Naive thymus-derived CD8-positive, alpha-beta T cell (primary cell): ENCODE measurements around the gene VKORC1. TPM values are rescaled to one million over a fixed set of nuclear protein-coding genes. Genes with fewer than 3 reads are reported as not detected.

ENCODE experiments used
- ATAC-seq, 2 donors: fragments of 150-1000 bp; cut with Tn5 transposase in 1 of 2; sonication (Bioruptor Pico), chemical (Tn5 transposase) in 1 of 2; 1 replicate in 1 of 2; 2 replicates in 1 of 2; pipeline ENCODE4 v1.10.0; 2021; ENCODE audit warnings: mild to moderate bottlenecking in 2 of 2, moderate library complexity in 2 of 2
- POLR2A ChIA-PET: fragments of 350-600 bp; sonication (Branson Sonifier 250); formaldehyde crosslinking; loops from one replicate; lab custom pipeline; 2021; ENCODE audit warnings: antibody characterized with exemption; lab: Charles Lee
- DNase-seq, 10 donors: peaks; one replicate each; pipeline versions ENCODE4 v3.0.0 to v3.0.0-alpha.2; 2020 to 2022
- H3K27ac Mint-ChIP-seq, 10 donors: one replicate each; pipeline ENCODE4 v1.8.0; 2020 to 2022; ENCODE audit warnings: mild to moderate bottlenecking in 10 of 10, mixed read lengths in 10 of 10, moderate library complexity in 4 of 10, inconsistent platforms in 1 of 10
- H3K27me3 Mint-ChIP-seq, 5 donors: one replicate each; pipeline ENCODE4 v1.8.0; 2021 to 2022; ENCODE audit warnings: mixed read lengths in 5 of 5
- H3K36me3 Mint-ChIP-seq, 3 donors: one replicate each; pipeline ENCODE4 v1.8.0; 2020 to 2022; ENCODE audit warnings: mixed read lengths in 3 of 3, mild to moderate bottlenecking in 2 of 3, inconsistent platforms in 1 of 3
- H3K4me1 Mint-ChIP-seq, 4 donors: one replicate each; pipeline ENCODE4 v1.8.0; 2021 to 2022; ENCODE audit warnings: mixed read lengths in 4 of 4
- H3K4me3 Mint-ChIP-seq, 10 donors: one replicate each; pipeline ENCODE4 v1.8.0; 2020 to 2022; ENCODE audit warnings: mild to moderate bottlenecking in 10 of 10, mixed read lengths in 10 of 10, moderate library complexity in 6 of 10, inconsistent platforms in 1 of 10
- H3K9me3 Mint-ChIP-seq, 9 donors: one replicate each; pipeline ENCODE4 v1.8.0; 2020 to 2022; ENCODE audit warnings: mixed read lengths in 9 of 9, mild to moderate bottlenecking in 3 of 9, inconsistent platforms in 1 of 9, moderate library complexity in 1 of 9
- polyA plus RNA-seq, 3 donors: library from polyadenylated mRNA; unstranded; fragments of 300-500 nt; fragmentation: Illumina TruSeq; gene quantifications; one replicate each; pipeline ENCODE4 v1.2.3, GENCODE V29; 2021
- total RNA-seq, 8 experiments: library from RNA in 2 of 8; stranded (reverse) in 2 of 8; gene quantifications; one replicate each; pipeline ENCODE4 v1.2.3 and lab custom pipeline; 2021 to 2026

Gene VKORC1
- total and polyA plus RNA-seq, 5 experiments from 2014 or later, result 42.0 to 109 (median 98.2) TPM

DNA sequence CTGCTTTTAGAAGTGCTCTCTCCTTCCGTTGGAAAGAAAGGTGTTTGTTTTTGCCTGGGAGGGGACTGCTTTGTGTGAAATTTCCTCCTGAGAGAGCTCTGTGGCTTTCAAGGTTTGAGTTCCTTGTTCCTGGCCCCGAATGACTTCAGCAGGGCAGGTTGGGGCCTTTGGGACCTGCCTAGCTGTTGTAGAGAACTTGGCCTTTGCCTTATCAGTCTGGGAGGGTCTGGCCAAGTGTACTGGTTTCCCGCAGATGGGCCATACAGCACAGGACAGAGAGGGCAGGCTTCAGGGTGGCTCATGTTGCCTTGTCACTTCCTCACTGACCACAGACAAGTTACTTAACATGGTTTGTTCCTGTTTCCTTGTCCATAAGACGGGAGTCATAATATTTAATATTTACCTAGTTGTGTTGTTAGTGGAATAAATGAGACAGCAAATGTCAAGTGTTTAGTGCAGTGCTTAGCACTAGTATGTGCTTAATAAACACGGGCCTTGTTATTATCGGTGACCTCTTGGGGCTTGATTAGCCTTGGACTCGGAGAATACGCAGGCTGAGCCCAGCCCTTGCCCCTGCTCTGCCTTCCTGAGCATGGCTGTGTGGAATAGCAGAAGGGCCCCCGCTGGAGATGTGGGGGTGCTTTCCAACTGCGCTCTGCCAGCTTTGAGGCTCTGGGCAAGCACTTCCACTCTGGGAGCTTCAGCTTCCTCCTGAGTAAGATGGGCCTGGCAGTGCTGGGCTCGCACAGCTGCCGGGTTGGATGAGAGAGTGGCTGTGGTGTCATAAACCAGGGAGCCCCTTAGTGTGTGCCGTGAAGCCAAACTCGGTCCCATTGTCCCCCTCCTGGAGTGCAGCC is 34.3 kb upstream of the VKORC1 start:
- H3K4me3 Mint-ChIP-seq, result peak overlapping the region in 1 of 10 donors; percentile 28
- H3K9me3 Mint-ChIP-seq, result no peaks in the 10 kb centered on the region
- DNase-seq (no peak), ATAC-seq (no peak)
- peaks cover 0 to 65% (median 2%) of the 10 kb centered on the region in 3 donors for H3K36me3 Mint-ChIP-seq
- H3K4me1 Mint-ChIP-seq, result peaks cover 0 to 9% (median 5%) of the 10 kb centered on the region in 4 donors
- H3K27me3 Mint-ChIP-seq, result no peaks in the 10 kb centered on the region
- H3K27ac Mint-ChIP-seq, result peak overlapping the region in 4 of 10 donors; percentile 25 to 84 (median 52)
- POLR2A ChIA-PET, result interaction anchor here (0.9 to 1.4 kb wide), 4 partner anchors 10 to 51 kb away, joined by 3 to 5 read pairs (median 4); partner anchors contain the start of genes FUS and KAT8

DNA sequence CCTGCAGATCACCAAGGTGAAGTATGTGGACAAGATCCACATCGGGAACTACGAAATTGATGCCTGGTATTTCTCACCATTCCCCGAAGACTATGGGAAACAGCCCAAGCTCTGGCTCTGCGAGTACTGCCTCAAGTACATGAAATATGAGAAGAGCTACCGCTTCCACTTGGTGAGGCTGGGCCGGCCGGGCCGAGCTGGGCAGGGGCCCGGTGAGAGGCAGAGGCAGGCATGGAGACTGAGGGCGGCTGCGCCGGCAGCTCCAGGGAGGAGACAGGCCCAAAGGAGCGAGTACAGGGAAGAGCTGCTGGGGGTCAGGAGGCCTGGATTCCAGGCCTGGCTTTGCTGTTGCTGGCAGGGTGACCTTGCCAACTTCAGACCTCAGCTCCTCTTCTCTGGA is 32.6 kb upstream of the VKORC1 start:
- peaks cover 0 to 64% (median 2%) of the 10 kb centered on the region in 3 donors for H3K36me3 Mint-ChIP-seq
- POLR2A ChIA-PET, result interaction anchor here (0.6 to 1.7 kb wide), 3 partner anchors 10 to 90 kb away, joined by 5 to 8 read pairs (median 6); partner anchors contain the start of genes KAT8 and PYDC1
- no peaks in the 10 kb centered on the region for H3K9me3 Mint-ChIP-seq
- DNase-seq (no peak), ATAC-seq (no peak)
- no peak overlapping the region for H3K4me3 Mint-ChIP-seq
- H3K27me3 Mint-ChIP-seq, result no peaks in the 10 kb centered on the region
- no peak overlapping the region for H3K27ac Mint-ChIP-seq
- H3K4me1 Mint-ChIP-seq, result peaks cover 0 to 9% (median 4%) of the 10 kb centered on the region in 4 donors

DNA sequence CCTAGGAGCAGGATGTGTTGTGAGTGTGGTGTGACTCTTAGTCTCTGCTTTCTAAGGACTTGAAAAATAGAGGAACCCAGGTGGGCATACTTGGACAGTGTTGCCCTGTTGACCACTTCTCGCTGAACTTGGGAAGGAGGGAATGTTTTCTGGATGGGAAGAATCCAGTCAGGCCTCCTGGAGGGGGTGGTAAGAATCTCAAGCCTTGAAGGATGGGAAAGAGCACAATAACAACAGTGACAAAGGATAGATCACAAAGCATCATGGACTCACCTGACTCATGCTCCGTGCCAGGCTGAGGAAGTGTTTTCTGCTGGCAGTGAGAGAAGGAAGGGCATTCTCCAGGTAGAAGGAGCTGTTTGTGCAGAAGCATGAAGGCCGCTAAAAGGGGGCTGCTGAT is 31.2 kb upstream of the VKORC1 start:
- Mint-ChIP-seq H3K9me3 (no peaks in the 10 kb centered on the region), H3K27me3 (no peaks in the 10 kb centered on the region), H3K27ac (peak overlapping the region in 6 of 10 donors; percentile 2 to 68 (median 48)), H3K4me3 (no peak overlapping the region), H3K36me3 (peaks cover 0 to 66% (median 4%) of the 10 kb centered on the region in 3 donors), H3K4me1 (peaks cover 0 to 9% (median 4%) of the 10 kb centered on the region in 4 donors)
- ATAC-seq (no peak), DNase-seq (no peak)
- POLR2A ChIA-PET, result interaction anchor here (1.2 kb wide), 1 partner anchor 65 kb away, joined by 3 read pairs; no protein-coding TSS in a partner anchor

DNA sequence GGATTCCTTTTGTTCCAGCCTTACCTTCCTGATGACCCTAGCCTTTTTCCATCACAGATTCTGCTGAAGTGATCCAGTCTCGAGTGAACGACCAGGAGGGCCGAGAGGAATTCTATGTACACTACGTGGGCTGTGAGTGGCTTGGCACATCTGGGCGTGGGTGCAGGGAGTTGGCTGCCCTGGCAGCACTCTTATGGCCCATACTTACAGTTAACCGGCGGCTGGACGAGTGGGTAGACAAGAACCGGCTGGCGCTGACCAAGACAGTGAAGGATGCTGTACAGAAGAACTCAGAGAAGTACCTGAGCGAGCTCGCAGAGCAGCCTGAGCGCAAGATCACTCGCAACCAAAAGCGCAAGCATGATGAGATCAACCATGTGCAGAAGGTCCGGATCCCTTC is 25.5 kb upstream of the VKORC1 start:
- ATAC-seq, result no peak
- peaks cover 16 to 32% (median 19%) of the 10 kb centered on the region in 4 donors for H3K4me1 Mint-ChIP-seq
- H3K27me3 Mint-ChIP-seq, result no peaks in the 10 kb centered on the region
- DNase-seq, result no peak
- H3K4me3 Mint-ChIP-seq, result peak overlapping the region in 1 of 10 donors; percentile 45
- H3K36me3 Mint-ChIP-seq, result peaks cover 0 to 51% (median 10%) of the 10 kb centered on the region in 3 donors
- POLR2A ChIA-PET, result interaction anchor here (0.7 to 2.0 kb wide), 3 partner anchors 22 to 60 kb away, joined by 3 to 13 read pairs (median 4); partner anchors contain the start of gene FUS
- H3K27ac Mint-ChIP-seq, result peak overlapping the region in 2 of 10 donors; percentile 8 to 19
- H3K9me3 Mint-ChIP-seq, result no peaks in the 10 kb centered on the region

DNA sequence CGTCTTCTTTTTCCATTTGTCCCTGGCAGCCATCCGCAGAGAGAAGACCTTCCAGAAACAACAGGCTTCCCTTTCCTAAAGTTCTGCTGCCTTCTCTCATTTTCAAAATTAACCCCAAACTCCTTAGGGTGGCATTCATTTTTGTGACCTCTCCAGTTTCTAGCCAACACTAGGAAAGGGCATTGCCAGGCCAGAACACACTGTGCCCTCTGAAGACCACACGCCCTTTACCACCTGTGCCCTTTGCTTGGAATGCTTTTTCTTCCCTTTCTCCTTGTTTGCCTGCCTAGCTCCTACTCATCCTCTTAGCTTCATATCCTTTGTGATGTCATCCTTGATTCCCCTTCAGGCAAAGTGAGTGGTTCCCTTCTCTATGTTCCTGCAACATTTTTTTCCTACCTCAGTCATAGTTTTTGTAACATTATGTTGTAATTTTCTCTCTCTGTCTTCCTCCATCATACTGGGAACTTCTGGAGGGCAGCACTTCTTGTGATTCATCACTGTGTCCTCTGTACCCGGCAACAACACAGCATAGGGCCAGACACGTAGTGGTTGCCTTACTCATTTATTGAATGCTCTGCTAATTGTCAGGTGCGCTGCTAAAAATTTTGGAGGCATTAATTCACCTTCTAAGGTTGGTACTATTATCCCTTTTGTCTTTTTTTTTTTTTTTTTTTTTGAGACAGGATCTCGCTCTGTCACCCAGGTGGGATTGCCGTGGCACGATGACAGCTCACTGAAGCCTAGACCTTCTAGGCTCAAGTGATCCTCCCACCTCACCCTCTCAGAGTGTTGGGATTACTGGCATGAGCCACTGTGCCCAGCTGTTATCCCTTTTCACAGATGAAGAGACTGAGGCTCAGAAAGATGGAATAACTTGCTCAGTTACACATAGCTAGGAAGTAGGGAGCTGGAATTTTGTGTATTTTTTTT is 23.9 kb upstream of the VKORC1 start:
- Mint-ChIP-seq H3K27me3 (no peaks in the 10 kb centered on the region), H3K27ac (peak overlapping the region; percentile 68 to 97 (median 94)), H3K36me3 (peaks cover 0 to 41% (median 8%) of the 10 kb centered on the region in 3 donors), H3K4me1 (peaks cover 18 to 37% (median 24%) of the 10 kb centered on the region in 4 donors), H3K9me3 (no peaks in the 10 kb centered on the region), H3K4me3 (peak overlapping the region; percentile 83 to 93 (median 88))
- ATAC-seq, result no peak
- POLR2A ChIA-PET, result interaction anchor here (0.5 to 2.6 kb wide), 34 partner anchors 9 to 646 kb away, joined by 3 to 76 read pairs (median 4); partner anchors contain the start of genes ARMC5, BCKDK, FBXL19 and FUS
- DNase-seq, result no peak

DNA sequence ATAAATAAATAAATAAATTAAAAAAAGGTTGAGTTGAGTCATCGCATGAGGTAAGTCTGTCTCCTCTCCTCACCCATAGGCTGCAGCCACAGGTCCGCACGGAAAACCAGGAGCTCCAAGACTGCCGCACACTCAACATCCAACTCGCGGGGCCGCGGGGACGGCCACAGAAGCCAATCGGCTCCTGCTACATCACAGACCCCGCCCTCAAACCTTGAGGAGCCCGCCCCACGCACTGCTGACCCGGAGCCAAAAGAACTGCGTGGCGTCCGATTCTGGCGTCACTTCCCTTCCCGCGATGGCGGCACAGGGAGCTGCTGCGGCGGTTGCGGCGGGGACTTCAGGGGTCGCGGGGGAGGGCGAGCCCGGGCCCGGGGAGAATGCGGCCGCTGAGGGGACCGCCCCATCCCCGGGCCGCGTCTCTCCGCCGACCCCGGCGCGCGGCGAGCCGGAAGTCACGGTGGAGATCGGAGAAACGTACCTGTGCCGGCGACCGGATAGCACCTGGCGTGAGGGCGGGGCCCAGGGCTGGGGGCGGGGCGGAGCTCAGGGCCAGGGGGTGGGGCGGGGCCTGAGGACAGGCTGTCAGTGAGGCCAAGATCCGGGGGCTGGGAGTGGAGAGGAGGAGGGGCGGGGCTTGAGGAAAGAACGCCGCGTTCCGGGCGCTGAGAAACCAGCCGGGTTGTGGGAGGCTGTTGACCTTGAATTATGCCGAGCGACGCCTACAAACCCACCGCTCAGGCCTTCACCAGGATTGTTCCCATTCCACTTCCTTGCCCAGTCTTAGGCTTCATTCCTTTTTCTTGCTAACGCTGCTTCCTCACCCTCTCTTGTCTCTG is 23.0 kb upstream of the VKORC1 start, which contains the start of gene KAT8:
KAT8 (plus strand) TSS at position 281 of the 839 bp plus-strand sequence; CDS start at position 299, 18 bp downstream.
- H3K4me1 Mint-ChIP-seq, result peaks cover 18 to 38% (median 24%) of the 10 kb centered on the region in 4 donors
- peak within 1 kb of the TSS; percentile 68 to 97 (median 94) for H3K27ac Mint-ChIP-seq
- H3K4me3 Mint-ChIP-seq, result peak within 1 kb of the TSS; percentile 83 to 93 (median 88)
- H3K36me3 Mint-ChIP-seq, result peaks cover 0 to 39% (median 8%) of the 10 kb centered on the region in 3 donors
- no peaks in the 10 kb centered on the region for H3K27me3 Mint-ChIP-seq
- peak; percentile 92 for ATAC-seq
- no peaks in the 10 kb centered on the region for H3K9me3 Mint-ChIP-seq
- peak; percentile 93 to 99 (median 98) for DNase-seq
- POLR2A ChIA-PET, result interaction anchor here (0.6 to 2.6 kb wide), 45 partner anchors 8 to 645 kb away, joined by 3 to 76 read pairs (median 4); partner anchors contain the start of genes ARMC5, BCKDK, FBRS and FBXL19

DNA sequence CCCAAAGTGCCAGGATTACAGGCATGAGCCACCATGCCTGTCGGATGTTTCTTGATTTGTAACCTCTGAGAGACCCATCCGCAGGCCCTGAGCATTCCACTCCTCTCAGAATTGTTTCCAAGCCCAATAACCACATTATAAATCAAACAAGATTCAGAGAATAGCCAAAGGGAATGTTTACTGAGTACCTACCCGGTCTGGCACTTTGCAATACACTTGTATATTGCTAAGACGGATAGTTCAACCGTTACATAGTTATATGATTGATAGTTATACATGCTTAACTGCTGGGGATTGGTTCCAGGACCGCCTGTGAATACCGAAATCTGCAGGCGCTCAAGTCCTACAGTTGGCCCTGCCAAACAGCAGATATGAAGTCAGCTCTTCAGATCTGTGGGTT is 19.9 kb upstream of the VKORC1 start:
- Mint-ChIP-seq H3K27ac (peak overlapping the region in 3 of 10 donors; percentile 11 to 83 (median 22)), H3K27me3 (no peaks in the 10 kb centered on the region), H3K9me3 (no peaks in the 10 kb centered on the region), H3K36me3 (peaks cover 0 to 32% (median 3%) of the 10 kb centered on the region in 3 donors), H3K4me1 (peaks cover 15 to 34% (median 23%) of the 10 kb centered on the region in 4 donors), H3K4me3 (peak overlapping the region in 2 of 10 donors; percentile 2 to 54)
- POLR2A ChIA-PET, result interaction anchor here (0.7 to 1.7 kb wide), 3 partner anchors 13 to 566 kb away, joined by 3 to 6 read pairs (median 3); no protein-coding TSS in a partner anchor
- DNase-seq, result no peak
- ATAC-seq, result no peak

DNA sequence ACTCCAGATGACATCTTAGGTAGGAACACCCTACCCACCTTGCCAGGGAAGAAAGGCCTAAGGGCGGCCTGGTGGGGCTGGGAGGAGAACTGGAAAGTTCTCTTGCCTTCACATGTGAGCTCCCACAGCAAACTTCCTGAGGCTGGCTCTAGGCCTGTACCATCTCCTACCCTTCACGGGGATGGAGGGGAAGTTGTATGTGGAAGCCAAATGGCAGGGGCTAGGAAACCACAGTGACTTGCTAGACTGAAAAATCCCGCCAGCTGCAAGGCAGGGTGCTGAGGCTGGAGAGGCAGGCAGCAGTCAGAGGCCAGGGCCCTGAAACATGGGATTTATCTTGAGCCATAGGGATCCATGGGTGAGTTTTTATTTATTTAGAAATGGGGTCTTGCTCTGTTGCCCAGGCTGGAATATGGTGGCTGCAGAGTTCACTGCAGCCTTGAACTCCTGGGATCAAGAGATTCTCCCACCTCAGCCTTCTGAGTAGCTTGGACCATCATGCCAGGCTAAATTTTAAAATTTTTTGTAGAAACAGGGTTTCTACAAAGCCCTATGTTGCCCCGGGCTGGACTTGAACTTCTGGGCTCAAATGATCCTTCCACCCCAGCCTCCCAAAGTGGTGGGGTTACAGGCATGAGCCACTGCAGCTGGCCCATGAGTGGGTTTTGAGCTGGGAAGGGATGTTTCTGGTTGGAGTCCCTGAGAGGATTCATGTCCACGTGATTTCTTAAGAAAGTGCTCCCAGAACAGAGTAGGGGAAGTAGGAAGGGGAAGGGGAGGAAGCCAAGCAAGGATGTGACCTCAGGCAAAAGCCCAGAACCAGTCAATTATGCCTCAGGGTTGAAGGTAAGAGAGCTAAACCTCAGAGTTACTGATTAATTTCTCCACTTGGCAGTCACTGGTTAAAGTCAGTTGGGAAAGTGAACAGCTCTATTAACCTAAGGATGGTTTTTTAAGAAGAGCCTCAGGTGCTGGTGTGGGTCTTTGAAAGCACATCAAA is 18.8 kb upstream of the VKORC1 start:
- Mint-ChIP-seq H3K36me3 (peaks cover 0 to 21% (median 2%) of the 10 kb centered on the region in 3 donors), H3K4me3 (peak overlapping the region in 3 of 10 donors; percentile 19 to 50 (median 20)), H3K4me1 (peaks cover 9 to 28% (median 20%) of the 10 kb centered on the region in 4 donors), H3K9me3 (no peaks in the 10 kb centered on the region), H3K27ac (peak overlapping the region in 4 of 10 donors; percentile 15 to 69 (median 34)), H3K27me3 (no peaks in the 10 kb centered on the region)
- DNase-seq, result no peak
- POLR2A ChIA-PET, result interaction anchor here (1.4 to 1.7 kb wide), 2 partner anchors 29 to 65 kb away, joined by 5 to 6 read pairs; no protein-coding TSS in a partner anchor
- ATAC-seq, result no peak

DNA sequence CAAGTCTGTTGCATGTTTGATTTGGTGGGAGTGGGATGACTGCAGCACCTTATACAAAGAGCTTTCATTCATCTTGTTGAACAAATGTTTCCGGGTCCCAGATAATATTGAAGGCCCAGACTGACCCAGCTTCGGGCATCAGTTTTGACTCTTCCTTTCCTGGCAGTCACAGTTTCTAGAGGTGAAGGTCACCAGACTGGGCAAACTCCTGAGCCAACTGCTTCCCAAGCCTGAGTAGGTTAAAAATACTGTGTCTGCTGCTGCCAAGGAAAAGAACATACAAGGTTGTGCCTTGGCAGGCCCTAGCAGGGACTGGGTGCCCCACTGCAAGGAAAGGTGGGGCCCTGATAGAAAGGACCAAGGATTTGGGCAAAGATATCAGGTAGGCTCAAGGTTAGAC is 18.1 kb upstream of the VKORC1 start:
- H3K4me1 Mint-ChIP-seq, result peaks cover 8 to 26% (median 18%) of the 10 kb centered on the region in 4 donors

More for the DNA sequence above, 18.1 kb upstream of the VKORC1 start:
- no peak for ATAC-seq
- Mint-ChIP-seq H3K9me3 (no peaks in the 10 kb centered on the region), H3K27me3 (no peaks in the 10 kb centered on the region), H3K36me3 (peaks cover 0 to 21% (median 2%) of the 10 kb centered on the region in 3 donors), H3K4me3 (peak overlapping the region in 1 of 10 donors; percentile 14), H3K27ac (peak overlapping the region in 4 of 10 donors; percentile 3 to 66 (median 49))
- POLR2A ChIA-PET, result interaction anchor here (1.0 to 1.7 kb wide), 3 partner anchors 30 to 65 kb away, joined by 3 to 6 read pairs (median 5); partner anchors contain the start of gene ZNF668
- no peak for DNase-seq
